C4-2B (cell line): ENCODE data around the gene ATXN2.
"Not testable (repeated sequence)": the region's sequence is repeated elsewhere in the genome, so short reads cannot be mapped to it uniquely, and the experiment has no call there.

ENCODE experiments used
- H3K27ac ChIP-seq: fragments of 450-650 bp; 2 replicates; pipeline ENCODE4 v1.5.1; 2017
- ZFX ChIP-seq: fragments of 450-650 bp; IDR thresholded peaks from 2 replicates; pipeline ENCODE4 v1.6.1; 2017
- TF ChIP-seq, protein P1 (sequence below): fragments of 450-650 bp; conservative IDR thresholded peaks from 2 replicates; pipeline ENCODE4 v1.5.1; 2017; ENCODE audit warnings: mild to moderate bottlenecking

ATXN2 gene

GRCh38 chr12:111529424-111530368, 69.4 kb downstream of the ATXN2 start:
- H3K27ac ChIP-seq = no peak overlapping the region
- no peak for TF ChIP-seq ZFX
- TF ChIP-seq, protein P1, sequence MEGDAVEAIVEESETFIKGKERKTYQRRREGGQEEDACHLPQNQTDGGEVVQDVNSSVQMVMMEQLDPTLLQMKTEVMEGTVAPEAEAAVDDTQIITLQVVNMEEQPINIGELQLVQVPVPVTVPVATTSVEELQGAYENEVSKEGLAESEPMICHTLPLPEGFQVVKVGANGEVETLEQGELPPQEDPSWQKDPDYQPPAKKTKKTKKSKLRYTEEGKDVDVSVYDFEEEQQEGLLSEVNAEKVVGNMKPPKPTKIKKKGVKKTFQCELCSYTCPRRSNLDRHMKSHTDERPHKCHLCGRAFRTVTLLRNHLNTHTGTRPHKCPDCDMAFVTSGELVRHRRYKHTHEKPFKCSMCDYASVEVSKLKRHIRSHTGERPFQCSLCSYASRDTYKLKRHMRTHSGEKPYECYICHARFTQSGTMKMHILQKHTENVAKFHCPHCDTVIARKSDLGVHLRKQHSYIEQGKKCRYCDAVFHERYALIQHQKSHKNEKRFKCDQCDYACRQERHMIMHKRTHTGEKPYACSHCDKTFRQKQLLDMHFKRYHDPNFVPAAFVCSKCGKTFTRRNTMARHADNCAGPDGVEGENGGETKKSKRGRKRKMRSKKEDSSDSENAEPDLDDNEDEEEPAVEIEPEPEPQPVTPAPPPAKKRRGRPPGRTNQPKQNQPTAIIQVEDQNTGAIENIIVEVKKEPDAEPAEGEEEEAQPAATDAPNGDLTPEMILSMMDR = peak; percentile 84

- H3K27ac ChIP-seq = no peak overlapping the region
- TF ChIP-seq, protein P1 = no peak
- TF ChIP-seq ZFX = no peak
Measured at GRCh38 chr12:111523587-111524167, 75.4 kb downstream of the ATXN2 start.

DNA sequence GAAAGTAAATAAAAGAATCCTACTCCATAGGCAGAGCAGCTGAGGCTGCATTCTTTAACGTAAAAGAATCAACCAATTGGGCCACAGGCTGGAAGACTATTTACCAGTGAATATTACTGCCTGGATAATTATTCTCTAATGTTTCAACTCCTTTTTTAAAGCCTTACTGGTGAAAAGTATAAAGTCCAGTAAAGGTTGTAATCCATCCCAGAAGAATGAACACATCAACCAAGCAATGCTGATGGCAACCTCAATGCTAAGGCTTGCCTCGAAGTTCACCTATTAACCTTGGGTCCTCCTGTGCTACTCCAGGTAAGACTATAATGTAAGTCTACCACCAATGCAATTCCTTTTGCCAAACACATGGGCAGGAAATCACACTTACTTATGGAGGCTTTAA, 77.3 kb downstream of the ATXN2 start:
- no peak for TF ChIP-seq ZFX
- TF ChIP-seq, protein P1 = no peak
- H3K27ac ChIP-seq = no peak overlapping the region

DNA sequence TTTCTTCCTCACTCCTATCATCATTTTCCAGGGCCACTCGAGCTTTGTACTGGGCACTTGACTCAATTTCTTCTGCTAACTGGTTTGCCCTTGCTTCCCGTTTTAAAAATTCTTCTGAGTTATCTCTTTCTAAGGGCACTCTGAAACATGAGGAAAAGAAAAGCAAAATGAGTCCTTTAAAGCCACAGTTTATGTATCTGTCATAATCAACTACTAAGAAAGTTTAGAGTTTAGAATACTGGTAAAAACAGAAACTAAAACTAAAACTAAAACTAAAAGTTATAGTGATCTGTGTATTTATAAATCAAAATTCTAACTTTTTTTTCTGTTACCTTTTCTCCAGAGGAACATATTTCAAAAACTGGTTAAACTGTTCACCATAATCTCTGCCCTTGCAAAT, 79.2 kb downstream of the ATXN2 start:
- TF ChIP-seq, protein P1 = no peak
- TF ChIP-seq ZFX = no peak
- no peak overlapping the region for H3K27ac ChIP-seq

DNA sequence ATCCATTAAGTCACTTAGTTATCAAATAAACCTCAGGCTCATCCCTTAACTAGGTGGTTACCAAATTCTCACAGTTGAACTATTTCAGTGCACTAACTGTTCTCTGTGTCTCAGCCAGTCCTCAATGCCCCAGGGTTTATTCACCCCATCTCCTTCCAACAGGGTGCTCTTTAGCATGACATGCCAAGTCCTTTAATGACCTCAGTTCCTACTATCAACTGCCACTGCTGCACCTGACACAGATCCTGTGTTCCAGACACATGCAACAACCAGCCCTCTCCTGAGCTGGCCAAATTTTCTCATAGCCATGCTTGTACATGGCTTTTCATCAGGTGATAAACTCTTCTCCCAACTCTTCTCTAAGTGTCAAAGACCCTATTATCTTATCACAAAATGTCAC, 80.0 kb downstream of the ATXN2 start:
- TF ChIP-seq, protein P1 = no peak
- H3K27ac ChIP-seq = no peak overlapping the region

GRCh38 chr12:111507719-111508118, 91.4 kb downstream of the ATXN2 start:
- not testable (repeated sequence) for H3K27ac ChIP-seq

GRCh38 chr12:111507258-111507657, 91.9 kb downstream of the ATXN2 start:
- H3K27ac ChIP-seq = not testable (repeated sequence)

GRCh38 chr12:111506260-111506659, 92.9 kb downstream of the ATXN2 start:
- no peak overlapping the region for H3K27ac ChIP-seq
- TF ChIP-seq, protein P1 = no peak
- TF ChIP-seq ZFX = no peak
